WTC11 (cell line): ENCODE results near the gene DMPK. TPM values are rescaled to one million over a fixed set of nuclear protein-coding genes. Genes with fewer than 3 reads are reported as not detected.

Source experiments
- ATAC-seq: fragments of 200-7000 bp; cut with Tn5 transposase; 2 replicates; pipeline ENCODE4 v1.10.0; 2021; ENCODE audit warnings: mild to moderate bottlenecking, moderate library complexity
- CTCF ChIA-PET: fragments of 300-600 bp; sonication (Branson Sonifier 250); formaldehyde crosslinking; loops from one replicate; lab custom pipeline; 2021; ENCODE audit warnings: antibody characterized with exemption; lab: Charles Lee
- POLR2A ChIA-PET: fragments of 350-600 bp; sonication (Branson Sonifier 250); formaldehyde crosslinking; loops from one replicate; lab custom pipeline; 2021; ENCODE audit warnings: antibody characterized with exemption; lab: Charles Lee
- DNase-seq: peaks from one replicate; pipeline ENCODE4 v3.0.0; 2021; ENCODE audit warnings: low spot score
- H3K27ac Mint-ChIP-seq: 2 replicates; pipeline ENCODE4 v1.8.0; 2021; ENCODE audit warnings: mixed read lengths
- H3K27me3 Mint-ChIP-seq: 2 replicates; pipeline ENCODE4 v1.8.0; 2021; ENCODE audit warnings: low read depth, mild to moderate bottlenecking, moderate library complexity, mixed read lengths
- H3K36me3 Mint-ChIP-seq: 2 replicates; pipeline ENCODE4 v1.8.0; 2021; ENCODE audit warnings: mixed read lengths
- H3K4me1 Mint-ChIP-seq: 2 replicates; pipeline ENCODE4 v1.8.0; 2022; ENCODE audit warnings: mixed read lengths
- H3K4me3 Mint-ChIP-seq: 2 replicates; pipeline ENCODE4 v1.8.0; 2021; ENCODE audit warnings: mild to moderate bottlenecking, moderate library complexity, mixed read lengths
- H3K9me3 Mint-ChIP-seq: 2 replicates; pipeline ENCODE4 v1.8.0; 2021; ENCODE audit warnings: mixed read lengths
- HMGA2 ChIP-seq: fragments of 250-450 bp; sonication (Bioruptor Pico); IDR thresholded peaks from 2 replicates; pipeline ENCODE4 v1.4.0; 2021; ENCODE audit warnings: mild to moderate bottlenecking, moderate library complexity
- MXD4 ChIP-seq: fragments of 250-450 bp; sonication (Bioruptor Pico); IDR thresholded peaks from 2 replicates; pipeline ENCODE4 v1.8.0; 2021; ENCODE audit warnings: mild to moderate bottlenecking, moderate library complexity, borderline replicate concordance
- NFATC4 ChIP-seq: fragments of 250-450 bp; sonication (Bioruptor Pico); IDR thresholded peaks from 2 replicates; pipeline ENCODE4 v1.9.0; 2021; ENCODE audit warnings: mild to moderate bottlenecking
- PRRX2 ChIP-seq: fragments of 250-450 bp; sonication (Bioruptor Pico); IDR thresholded peaks from 2 replicates; pipeline ENCODE4 v1.8.0; 2021; ENCODE audit warnings: mild to moderate bottlenecking
- RELA ChIP-seq: sonication (generic); formaldehyde crosslinking; IDR thresholded peaks from 2 replicates; pipeline ENCODE4 v1.8.1; 2022; ENCODE audit warnings: missing genetic modification reagents, mild to moderate bottlenecking, borderline replicate concordance
- TCF7 ChIP-seq: sonication (generic); formaldehyde crosslinking; IDR thresholded peaks from 2 replicates; pipeline ENCODE4 v1.8.0; 2022; ENCODE audit warnings: mild to moderate bottlenecking, low read depth, missing genetic modification reagents, moderate library complexity
- ZBTB21 ChIP-seq: sonication (generic); formaldehyde crosslinking; IDR thresholded peaks from 2 replicates; pipeline ENCODE4 v1.8.1; 2023; ENCODE audit warnings: mild to moderate bottlenecking, missing genetic modification reagents, borderline replicate concordance
- ZNF232 ChIP-seq: sonication (generic); formaldehyde crosslinking; IDR thresholded peaks from 2 replicates; pipeline ENCODE4 v1.8.0; 2022; ENCODE audit warnings: mild to moderate bottlenecking, missing genetic modification reagents
- ZNF416 ChIP-seq: fragments of 250-450 bp; sonication (Bioruptor Pico); IDR thresholded peaks from 2 replicates; pipeline ENCODE4 v1.9.0; 2021; ENCODE audit warnings: mild to moderate bottlenecking, inconsistent platforms
- total RNA-seq: library from RNA; stranded (reverse); gene quantifications from 3 replicates; pipeline ENCODE4 v1.2.3, GENCODE V29; 2021
- TF ChIP-seq, protein P1 (sequence below): sonication (generic); formaldehyde crosslinking; IDR thresholded peaks from 2 replicates; pipeline ENCODE4 v1.8.1; 2023; ENCODE audit warnings: mild to moderate bottlenecking, missing genetic modification reagents
- TF ChIP-seq, protein P2 (sequence below): sonication (generic); formaldehyde crosslinking; IDR thresholded peaks from 2 replicates; pipeline ENCODE4 v1.8.1; 2023; ENCODE audit warnings: mild to moderate bottlenecking, missing genetic modification reagents, moderate library complexity
- TF ChIP-seq, protein P3 (sequence below): sonication (generic); formaldehyde crosslinking; conservative IDR thresholded peaks from 2 replicates; pipeline ENCODE4 v1.8.1; 2022; ENCODE audit warnings: mild to moderate bottlenecking, missing genetic modification reagents
- TF ChIP-seq, protein P4 (sequence below): fragments of 200-600 bp; IDR thresholded peaks from 2 replicates; pipeline ENCODE4 v1.8.0; 2022; ENCODE audit warnings: antibody characterized with exemption
- TF ChIP-seq, protein P5 (sequence below): sonication (generic); formaldehyde crosslinking; IDR thresholded peaks from 2 replicates; pipeline ENCODE4 v1.8.1; 2022; ENCODE audit warnings: mild to moderate bottlenecking, missing genetic modification reagents, moderate library complexity, borderline replicate concordance
- TF ChIP-seq, protein P6 (sequence below): sonication (generic); formaldehyde crosslinking; IDR thresholded peaks from 2 replicates; pipeline ENCODE4 v1.8.0; 2022; ENCODE audit warnings: mild to moderate bottlenecking, missing genetic modification reagents

DMPK gene
- total RNA-seq, 1 experiment from 2014 or later: 42.7 TPM

DNA sequence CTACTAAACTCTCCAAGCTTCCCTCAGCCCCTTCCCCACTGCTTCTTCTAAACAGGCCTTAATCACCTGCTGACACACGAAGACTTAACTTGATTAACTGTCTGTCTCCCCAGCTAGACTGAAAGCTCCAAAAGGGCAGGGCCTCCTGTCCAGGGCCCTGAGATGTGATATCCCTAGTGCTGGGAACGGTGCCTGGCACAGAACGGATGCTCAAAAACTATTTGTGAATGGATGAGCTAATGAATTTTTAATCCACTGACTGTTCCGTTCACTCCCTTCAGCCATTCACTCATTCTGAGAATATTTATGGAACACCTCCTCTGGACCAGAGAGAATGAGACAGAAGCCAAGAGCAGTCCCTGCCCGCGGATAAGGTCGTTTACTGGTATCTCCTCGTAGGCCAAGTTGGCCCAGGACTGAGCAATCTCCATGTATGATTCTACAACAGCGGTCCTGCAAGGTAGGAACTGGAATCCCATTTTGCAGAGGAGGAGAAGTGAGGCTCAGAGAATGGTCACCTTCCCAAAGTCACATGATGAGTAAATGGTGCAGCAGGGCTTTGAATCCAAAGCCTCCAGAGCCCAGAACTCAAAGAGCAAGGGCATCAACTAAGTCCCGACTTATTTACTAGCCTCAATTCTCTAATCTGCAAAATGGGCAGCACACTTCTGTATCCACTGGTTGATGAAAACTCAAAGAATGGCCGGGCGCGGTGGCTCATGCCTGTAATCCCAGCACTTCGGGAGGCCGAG, 6.9 kb upstream of the DMPK start (continued):
- TF ChIP-seq, protein P1, sequence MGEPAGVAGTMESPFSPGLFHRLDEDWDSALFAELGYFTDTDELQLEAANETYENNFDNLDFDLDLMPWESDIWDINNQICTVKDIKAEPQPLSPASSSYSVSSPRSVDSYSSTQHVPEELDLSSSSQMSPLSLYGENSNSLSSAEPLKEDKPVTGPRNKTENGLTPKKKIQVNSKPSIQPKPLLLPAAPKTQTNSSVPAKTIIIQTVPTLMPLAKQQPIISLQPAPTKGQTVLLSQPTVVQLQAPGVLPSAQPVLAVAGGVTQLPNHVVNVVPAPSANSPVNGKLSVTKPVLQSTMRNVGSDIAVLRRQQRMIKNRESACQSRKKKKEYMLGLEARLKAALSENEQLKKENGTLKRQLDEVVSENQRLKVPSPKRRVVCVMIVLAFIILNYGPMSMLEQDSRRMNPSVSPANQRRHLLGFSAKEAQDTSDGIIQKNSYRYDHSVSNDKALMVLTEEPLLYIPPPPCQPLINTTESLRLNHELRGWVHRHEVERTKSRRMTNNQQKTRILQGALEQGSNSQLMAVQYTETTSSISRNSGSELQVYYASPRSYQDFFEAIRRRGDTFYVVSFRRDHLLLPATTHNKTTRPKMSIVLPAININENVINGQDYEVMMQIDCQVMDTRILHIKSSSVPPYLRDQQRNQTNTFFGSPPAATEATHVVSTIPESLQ (CRISPR knock-in tag): no peak
- TF ChIP-seq NFATC4 (CRISPR knock-in tag) (no peak), HMGA2 (CRISPR knock-in tag) (no peak), ZBTB21 (CRISPR knock-in tag) (no peak), MXD4 (CRISPR knock-in tag) (no peak)
- TF ChIP-seq, protein P2, sequence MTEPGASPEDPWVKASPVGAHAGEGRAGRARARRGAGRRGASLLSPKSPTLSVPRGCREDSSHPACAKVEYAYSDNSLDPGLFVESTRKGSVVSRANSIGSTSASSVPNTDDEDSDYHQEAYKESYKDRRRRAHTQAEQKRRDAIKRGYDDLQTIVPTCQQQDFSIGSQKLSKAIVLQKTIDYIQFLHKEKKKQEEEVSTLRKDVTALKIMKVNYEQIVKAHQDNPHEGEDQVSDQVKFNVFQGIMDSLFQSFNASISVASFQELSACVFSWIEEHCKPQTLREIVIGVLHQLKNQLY (CRISPR knock-in tag): no peak
- TF ChIP-seq, protein P3, sequence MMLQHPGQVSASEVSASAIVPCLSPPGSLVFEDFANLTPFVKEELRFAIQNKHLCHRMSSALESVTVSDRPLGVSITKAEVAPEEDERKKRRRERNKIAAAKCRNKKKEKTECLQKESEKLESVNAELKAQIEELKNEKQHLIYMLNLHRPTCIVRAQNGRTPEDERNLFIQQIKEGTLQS (CRISPR knock-in tag): no peak

DNA sequence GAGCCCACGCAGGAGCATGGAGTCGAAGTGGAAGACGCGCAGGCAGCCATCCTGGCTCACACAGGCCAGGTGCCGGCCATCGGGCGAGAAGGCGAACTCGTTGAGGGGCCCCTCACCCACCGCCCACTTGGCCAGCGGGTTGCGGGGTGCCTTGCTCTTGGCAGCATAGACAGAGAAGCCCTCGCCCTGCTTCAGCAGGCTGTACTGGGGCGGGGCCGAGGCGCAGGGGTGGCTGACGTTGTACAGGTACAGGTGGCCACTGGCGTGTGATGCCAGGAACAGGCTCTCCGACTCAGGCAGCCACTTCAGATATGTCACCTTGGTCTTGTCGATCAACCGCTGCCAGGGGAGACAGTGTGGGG, 4.2 kb upstream of the DMPK start:
- no peaks in the 10 kb centered on the region for H3K9me3 Mint-ChIP-seq
- ChIA-PET CTCF (no interaction called here), POLR2A (no interaction called here)
- H3K36me3 Mint-ChIP-seq: peaks cover 32% of the 10 kb centered on the region
- H3K4me1 Mint-ChIP-seq: peaks cover 15% of the 10 kb centered on the region
- no peak overlapping the region for H3K4me3 Mint-ChIP-seq
- DNase-seq (no peak), ATAC-seq (no peak)
- TF ChIP-seq, protein P4, sequence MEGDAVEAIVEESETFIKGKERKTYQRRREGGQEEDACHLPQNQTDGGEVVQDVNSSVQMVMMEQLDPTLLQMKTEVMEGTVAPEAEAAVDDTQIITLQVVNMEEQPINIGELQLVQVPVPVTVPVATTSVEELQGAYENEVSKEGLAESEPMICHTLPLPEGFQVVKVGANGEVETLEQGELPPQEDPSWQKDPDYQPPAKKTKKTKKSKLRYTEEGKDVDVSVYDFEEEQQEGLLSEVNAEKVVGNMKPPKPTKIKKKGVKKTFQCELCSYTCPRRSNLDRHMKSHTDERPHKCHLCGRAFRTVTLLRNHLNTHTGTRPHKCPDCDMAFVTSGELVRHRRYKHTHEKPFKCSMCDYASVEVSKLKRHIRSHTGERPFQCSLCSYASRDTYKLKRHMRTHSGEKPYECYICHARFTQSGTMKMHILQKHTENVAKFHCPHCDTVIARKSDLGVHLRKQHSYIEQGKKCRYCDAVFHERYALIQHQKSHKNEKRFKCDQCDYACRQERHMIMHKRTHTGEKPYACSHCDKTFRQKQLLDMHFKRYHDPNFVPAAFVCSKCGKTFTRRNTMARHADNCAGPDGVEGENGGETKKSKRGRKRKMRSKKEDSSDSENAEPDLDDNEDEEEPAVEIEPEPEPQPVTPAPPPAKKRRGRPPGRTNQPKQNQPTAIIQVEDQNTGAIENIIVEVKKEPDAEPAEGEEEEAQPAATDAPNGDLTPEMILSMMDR: no peak
- H3K27me3 Mint-ChIP-seq: peaks cover 10% of the 10 kb centered on the region
- no peak overlapping the region for H3K27ac Mint-ChIP-seq

DNA sequence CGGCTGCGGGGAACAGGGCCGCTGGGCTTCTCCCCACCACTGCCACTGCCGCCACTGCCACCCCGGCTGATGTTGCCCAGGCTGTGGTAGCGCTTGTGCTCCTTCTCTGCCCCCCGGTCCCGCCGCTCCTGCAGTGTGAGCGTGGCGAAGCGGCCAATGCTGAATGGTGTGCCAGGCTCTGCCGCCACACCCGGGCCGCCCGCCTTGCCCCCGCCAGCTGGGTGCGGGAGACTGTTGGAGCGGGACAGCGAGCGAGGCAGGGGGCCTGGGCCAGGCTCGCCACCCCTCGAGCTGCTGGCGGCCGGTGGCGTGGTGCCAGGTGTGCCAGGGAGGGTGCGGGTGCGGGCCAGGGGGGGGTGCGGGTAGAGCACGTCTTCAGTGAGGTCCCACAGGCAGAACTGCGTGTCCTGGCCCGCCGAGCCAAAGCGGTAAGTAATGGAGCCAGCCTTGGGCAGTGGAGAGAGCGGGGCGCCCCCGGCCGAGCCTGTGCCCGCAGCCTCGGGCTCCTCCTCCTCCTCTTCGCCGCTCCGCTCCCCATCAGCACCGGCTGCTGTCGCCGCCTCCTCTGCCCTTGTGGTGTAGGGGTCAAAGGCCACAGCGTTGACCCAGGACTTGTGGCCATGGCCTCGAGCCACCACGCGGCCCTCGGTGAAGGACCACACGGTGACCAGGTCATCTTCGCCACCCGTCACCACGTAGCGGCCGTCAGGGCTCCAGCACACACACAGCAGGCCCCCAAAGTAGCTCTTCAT, 3.7 kb upstream of the DMPK start:
- Mint-ChIP-seq H3K4me1 (peaks cover 15% of the 10 kb centered on the region), H3K36me3 (peaks cover 32% of the 10 kb centered on the region), H3K4me3 (no peak overlapping the region), H3K27me3 (peaks cover 14% of the 10 kb centered on the region), H3K9me3 (no peaks in the 10 kb centered on the region)
- DNase-seq: no peak
- ChIA-PET CTCF (no interaction called here), POLR2A (no interaction called here)
- no peak for ATAC-seq
- TF ChIP-seq TCF7 (CRISPR knock-in tag) (no peak), ZNF232 (CRISPR knock-in tag) (no peak), RELA (CRISPR knock-in tag) (no peak), MXD4 (CRISPR knock-in tag) (no peak), ZNF416 (no peak), PRRX2 (CRISPR knock-in tag) (no peak)
- TF ChIP-seq, protein P5, sequence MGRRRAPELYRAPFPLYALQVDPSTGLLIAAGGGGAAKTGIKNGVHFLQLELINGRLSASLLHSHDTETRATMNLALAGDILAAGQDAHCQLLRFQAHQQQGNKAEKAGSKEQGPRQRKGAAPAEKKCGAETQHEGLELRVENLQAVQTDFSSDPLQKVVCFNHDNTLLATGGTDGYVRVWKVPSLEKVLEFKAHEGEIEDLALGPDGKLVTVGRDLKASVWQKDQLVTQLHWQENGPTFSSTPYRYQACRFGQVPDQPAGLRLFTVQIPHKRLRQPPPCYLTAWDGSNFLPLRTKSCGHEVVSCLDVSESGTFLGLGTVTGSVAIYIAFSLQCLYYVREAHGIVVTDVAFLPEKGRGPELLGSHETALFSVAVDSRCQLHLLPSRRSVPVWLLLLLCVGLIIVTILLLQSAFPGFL (CRISPR knock-in tag): no peak
- TF ChIP-seq, protein P6, sequence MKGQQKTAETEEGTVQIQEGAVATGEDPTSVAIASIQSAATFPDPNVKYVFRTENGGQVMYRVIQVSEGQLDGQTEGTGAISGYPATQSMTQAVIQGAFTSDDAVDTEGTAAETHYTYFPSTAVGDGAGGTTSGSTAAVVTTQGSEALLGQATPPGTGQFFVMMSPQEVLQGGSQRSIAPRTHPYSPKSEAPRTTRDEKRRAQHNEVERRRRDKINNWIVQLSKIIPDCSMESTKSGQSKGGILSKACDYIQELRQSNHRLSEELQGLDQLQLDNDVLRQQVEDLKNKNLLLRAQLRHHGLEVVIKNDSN: no peak
- TF ChIP-seq, all 79 proteins: peak for 0
- H3K27ac Mint-ChIP-seq: no peak overlapping the region
